AG04450 (cell line): ENCODE measurements around the gene ITCH. TPM values are rescaled to one million over a fixed set of nuclear protein-coding genes. Genes with fewer than 3 reads are reported as not detected.
"Not testable (repeated sequence)": the region's sequence is repeated elsewhere in the genome, so short reads cannot be mapped to it uniquely, and the experiment has no call there.

Source experiments
- CTCF ChIA-PET: fragments of 300-600, 350-600 bp; formaldehyde crosslinking; extraction: SDS; loops from one replicate; lab custom pipeline; 2022; ENCODE audit warnings: antibody characterized with exemption, inconsistent platforms; lab: Charles Lee
- POLR2A ChIA-PET: fragments of 350-600 bp; formaldehyde crosslinking; extraction: SDS; loops from one replicate; lab custom pipeline; 2021; ENCODE audit warnings: antibody characterized with exemption, inconsistent platforms; lab: Yijun Ruan, JAX
- DNase-seq: peaks from one replicate; pipeline ENCODE4 v3.0.0-alpha.2; 2011; ENCODE audit warnings: low read depth, low spot score
- H3K27ac ChIP-seq: one replicate; pipeline ENCODE4 v1.5.1; 2012; ENCODE audit warnings: low read depth, low read length, control low read depth
- H3K27me3 ChIP-seq: one replicate; pipeline ENCODE4 v1.6.0; 2012; ENCODE audit warnings: low read length; ENCODE audit not compliant: control insufficient read depth, insufficient read depth
- H3K4me3 ChIP-seq: 2 replicates; pipeline ENCODE4 v1.5.1; 2011; ENCODE audit warnings: mild to moderate bottlenecking, low read depth, low read length, control low read depth
- H3K9me3 ChIP-seq: 2 replicates; pipeline ENCODE4 v1.5.1; 2012; ENCODE audit warnings: low read length; ENCODE audit not compliant: control insufficient read depth, insufficient read depth
- CTCF ChIP-seq: IDR thresholded peaks from 2 replicates; pipeline ENCODE4 v1.5.1; 2011; ENCODE audit warnings: low read depth, low read length, control low read depth, inconsistent platforms
- polyA plus RNA-seq: library from polyadenylated mRNA; depleted of rRNA; stranded (reverse); fragments of >200 nt; gene quantifications from 2 replicates; pipeline ENCODE4 v1.2.3, GENCODE V29; 2011

ITCH gene
- polyA plus RNA-seq, 1 experiment: 23.2 TPM

- peak overlapping the region; percentile 92 for H3K27ac ChIP-seq
- H3K9me3 ChIP-seq: no peaks in the 10 kb centered on the region; the same call in 1 of the 2 replicates
- POLR2A ChIA-PET: interaction anchor here (1.2 to 2.4 kb wide), 2 partner anchors 10 to 16 kb away, joined by 5 to 18 read pairs; no protein-coding TSS in a partner anchor
- H3K4me3 ChIP-seq: peak overlapping the region; percentile 82
- H3K27me3 ChIP-seq: no peaks in the 10 kb centered on the region
- TF ChIP-seq CTCF: no peak
- CTCF ChIA-PET: interaction anchor here (3.9 kb wide), 1 partner anchor 202 kb away, joined by 38 read pairs; no protein-coding TSS in a partner anchor
- DNase-seq: no peak
These were observed 151.9 kb downstream of the ITCH start for GRCh38 chr20:34514897-34515483.

- POLR2A ChIA-PET: interaction anchor here (0.8 to 2.4 kb wide), 5 partner anchors 10 to 203 kb away, joined by 3 to 18 read pairs (median 5); partner anchors contain the start of gene ITCH
- Histone ChIP-seq H3K4me3 (peak overlapping the region; percentile 82), H3K27me3 (no peaks in the 10 kb centered on the region), H3K9me3 (no peaks in the 10 kb centered on the region; the same call in 1 of the 2 replicates), H3K27ac (peak overlapping the region; percentile 92)
- TF ChIP-seq CTCF: no peak
- CTCF ChIA-PET: interaction anchor here (1.6 to 3.9 kb wide), 2 partner anchors 203 to 254 kb away, joined by 4 to 38 read pairs; no protein-coding TSS in a partner anchor
- no peak for DNase-seq
These were observed 152.6 kb downstream of the ITCH start for GRCh38 chr20:34515484-34516246.

- ChIA-PET POLR2A (interaction anchor here (0.5 to 2.4 kb wide), 5 partner anchors 9 to 204 kb away, joined by 3 to 18 read pairs (median 4); partner anchors contain the start of gene ITCH), CTCF (interaction anchor here (0.6 to 3.9 kb wide), 4 partner anchors 191 to 254 kb away, joined by 3 to 38 read pairs (median 4); no protein-coding TSS in a partner anchor)
- H3K4me3 ChIP-seq: peak within 1 kb of the TSS; percentile 82
- H3K9me3 ChIP-seq: no peaks in the 10 kb centered on the region; the same call in 1 of the 2 replicates
- no peak for TF ChIP-seq CTCF
- peak within 1 kb of the TSS; percentile 92 for H3K27ac ChIP-seq
- DNase-seq: peak; percentile 94
- no peaks in the 10 kb centered on the region for H3K27me3 ChIP-seq
These were observed 153.4 kb downstream of the ITCH start, which contains the start of gene DYNLRB1 for GRCh38 chr20:34516247-34517113. TSS of gene DYNLRB1 (plus strand) at chr20:34516422. CDS start at chr20:34516459, 37 bp downstream.

GRCh38 chr20:34517114-34517505 lies 154.0 kb downstream of the ITCH start:
- no peak for TF ChIP-seq CTCF
- POLR2A ChIA-PET: interaction anchor here (1.4 to 2.4 kb wide), 3 partner anchors 8 to 204 kb away, joined by 4 to 18 read pairs (median 7); partner anchors contain the start of gene ITCH
- CTCF ChIA-PET: interaction anchor here (1.0 to 3.9 kb wide), 4 partner anchors 21 to 253 kb away, joined by 3 to 38 read pairs (median 4); no protein-coding TSS in a partner anchor
- no peak for DNase-seq
- peak overlapping the region; percentile 82 for H3K4me3 ChIP-seq
- no peaks in the 10 kb centered on the region; the same call in 1 of the 2 replicates for H3K9me3 ChIP-seq
- peak overlapping the region; percentile 92 for H3K27ac ChIP-seq
- H3K27me3 ChIP-seq: no peaks in the 10 kb centered on the region

GRCh38 chr20:34518863-34519262 lies 155.8 kb downstream of the ITCH start:
- H3K27ac ChIP-seq, POLR2A ChIA-PET, H3K27me3 ChIP-seq, H3K4me3 ChIP-seq, H3K9me3 ChIP-seq, DNase-seq: not testable (repeated sequence)
- CTCF ChIA-PET: interaction anchor here (0.7 kb wide), 1 partner anchor 1383 kb away, joined by 6 read pairs; no protein-coding TSS in a partner anchor

GRCh38 chr20:34519841-34520240 lies 156.8 kb downstream of the ITCH start:
- POLR2A ChIA-PET, H3K27me3 ChIP-seq, H3K27ac ChIP-seq, H3K4me3 ChIP-seq, H3K9me3 ChIP-seq, DNase-seq: not testable (repeated sequence)
- CTCF ChIA-PET: interaction anchor here (8.0 kb wide), 1 partner anchor 207 kb away, joined by 66 read pairs; no protein-coding TSS in a partner anchor
